CD4-positive, alpha-beta T cell treated with Interleukin-15 for 1 hour (primary cell): ENCODE measurements around the gene MMP2.

Source experiments
- DNase-seq: peaks from one replicate; pipeline ENCODE4 v3.0.0-alpha.2; 2020

The MMP2 gene

GRCh38 chr16:55521792-55522191 lies 42.8 kb downstream of the MMP2 start:
- no peak for DNase-seq

- no peak for DNase-seq
Measured at GRCh38 chr16:55526441-55526840, 47.4 kb downstream of the MMP2 start.

GRCh38 chr16:55527885-55528284 lies 48.9 kb downstream of the MMP2 start:
- no peak for DNase-seq

- no peak for DNase-seq
Measured at GRCh38 chr16:55529018-55529417, 50.0 kb downstream of the MMP2 start.

GRCh38 chr16:55530316-55530856 lies 51.4 kb downstream of the MMP2 start:
- DNase-seq: no peak

- DNase-seq: no peak
Measured at GRCh38 chr16:55532227-55532626, 53.2 kb downstream of the MMP2 start.

GRCh38 chr16:55534756-55535155 lies 55.8 kb downstream of the MMP2 start:
- DNase-seq: no peak

GRCh38 chr16:55539049-55539448 lies 60.1 kb downstream of the MMP2 start:
- DNase-seq: no peak

GRCh38 chr16:55539488-55539887 lies 60.5 kb downstream of the MMP2 start:
- no peak for DNase-seq

- DNase-seq: no peak
Measured at GRCh38 chr16:55540221-55540620, 61.2 kb downstream of the MMP2 start.

- no peak for DNase-seq
Measured at GRCh38 chr16:55542459-55543082, 63.6 kb downstream of the MMP2 start.

- DNase-seq: no peak
Measured at GRCh38 chr16:55543472-55543871, 64.5 kb downstream of the MMP2 start.

GRCh38 chr16:55552621-55553020 lies 73.6 kb downstream of the MMP2 start:
- no peak for DNase-seq

GRCh38 chr16:55555436-55555835 lies 76.4 kb downstream of the MMP2 start:
- DNase-seq: no peak
